ENCODE results near the gene FKBP10.
"Not testable (repeated sequence)": the region's sequence is repeated elsewhere in the genome, so short reads cannot be mapped to it uniquely, and the experiment has no call there.

Gene FKBP10

GRCh38 chr17:41812381-41813151 lies at the start of gene FKBP10:
Gene FKBP10, plus strand, starts transcription at chr17:41813004. Its CDS starts 31 bp downstream, at chr17:41813035.
- DNase-seq (ENCODE audit: low read depth) = no peak

GRCh38 chr17:41763327-41763726 lies 49.5 kb upstream of the FKBP10 start:
- no peak for DNase-seq (ENCODE audit: low read depth)

- DNase-seq (ENCODE audit: low read depth) = no peak
Observed at GRCh38 chr17:41766135-41766534, 46.7 kb upstream of the FKBP10 start.

GRCh38 chr17:41767324-41768042 lies 45.3 kb upstream of the FKBP10 start:
- DNase-seq (ENCODE audit: low read depth) = no peak

GRCh38 chr17:41768682-41769288 lies 44.0 kb upstream of the FKBP10 start:
- no peak for DNase-seq (ENCODE audit: low read depth)

GRCh38 chr17:41769346-41769862 lies 43.4 kb upstream of the FKBP10 start:
- no peak for DNase-seq (ENCODE audit: low read depth)

- DNase-seq (ENCODE audit: low read depth) = no peak
Observed at GRCh38 chr17:41769985-41770384, 42.8 kb upstream of the FKBP10 start.

GRCh38 chr17:41771389-41772206 lies 41.2 kb upstream of the FKBP10 start:
- DNase-seq (ENCODE audit: low read depth) = no peak

- no peak for DNase-seq (ENCODE audit: low read depth)
Observed at GRCh38 chr17:41772218-41772585, 40.6 kb upstream of the FKBP10 start.

GRCh38 chr17:41772586-41773189 lies 40.1 kb upstream of the FKBP10 start:
- no peak for DNase-seq (ENCODE audit: low read depth)

GRCh38 chr17:41773190-41773588 lies 39.6 kb upstream of the FKBP10 start:
- no peak for DNase-seq (ENCODE audit: low read depth)

- DNase-seq (ENCODE audit: low read depth) = no peak
Observed at GRCh38 chr17:41773731-41774193, 39.0 kb upstream of the FKBP10 start.

GRCh38 chr17:41775394-41776226 lies 37.2 kb upstream of the FKBP10 start:
- no peak for DNase-seq (ENCODE audit: low read depth)

- DNase-seq (ENCODE audit: low read depth) = not testable (repeated sequence)
Observed at GRCh38 chr17:41776262-41776900, 36.4 kb upstream of the FKBP10 start.

GRCh38 chr17:41777157-41777573 lies 35.6 kb upstream of the FKBP10 start:
- DNase-seq (ENCODE audit: low read depth) = no peak

- DNase-seq (ENCODE audit: low read depth) = no peak
Observed at GRCh38 chr17:41777574-41778188, 35.1 kb upstream of the FKBP10 start.

GRCh38 chr17:41779954-41780353 lies 32.9 kb upstream of the FKBP10 start:
- DNase-seq (ENCODE audit: low read depth) = no peak

GRCh38 chr17:41781404-41782110 lies 31.2 kb upstream of the FKBP10 start:
- DNase-seq (ENCODE audit: low read depth) = no peak

- DNase-seq (ENCODE audit: low read depth) = no peak
Observed at GRCh38 chr17:41782142-41782541, 30.7 kb upstream of the FKBP10 start.
